Loucy (cell line): ENCODE results near the gene ADGRL1.
A peak's percentile ranks its signal among the peaks of the same experiment; 100 is the strongest.
"Not testable (repeated sequence)": the region's sequence is repeated elsewhere in the genome, so short reads cannot be mapped to it uniquely, and the experiment has no call there.

Source experiments
- CTCF ChIP-seq: fragments of 200-600 bp; sonication (generic); conservative IDR thresholded peaks from 2 replicates; pipeline ENCODE4 v1.5.1; 2014; ENCODE audit warnings: mild to moderate bottlenecking, antibody characterized with exemption, low read length
- EZH2phosphoT487 ChIP-seq: fragments of 200-600 bp; IDR thresholded peaks from 2 replicates; pipeline ENCODE4 v1.6.1; 2018; ENCODE audit warnings: antibody characterized with exemption, mild to moderate bottlenecking, moderate library complexity, borderline replicate concordance

- peak; percentile 70 for TF ChIP-seq CTCF
- not testable (repeated sequence) for TF ChIP-seq EZH2phosphoT487
Observed at GRCh38 chr19:14196105-14196504, 9.9 kb downstream of the ADGRL1 start.
